Mesendoderm (in vitro differentiated cells): ENCODE data around the gene SH3BP5.
"Not testable (repeated sequence)": the region's sequence is repeated elsewhere in the genome, so short reads cannot be mapped to it uniquely, and the experiment has no call there.

Experiments
- DNase-seq: peaks from one replicate; pipeline ENCODE4 v3.0.0; 2013
- H2AK5ac ChIP-seq: 2 replicates; pipeline ENCODE4 v1.6.1; 2013; ENCODE audit warnings: low read length, inconsistent platforms
- H2BK120ac ChIP-seq: 2 replicates; pipeline ENCODE4 v1.6.1; 2013; ENCODE audit warnings: low read depth, mild to moderate bottlenecking, low read length, moderate library complexity, mixed read lengths
- H2BK15ac ChIP-seq: replicated peaks from 2 replicates; pipeline ENCODE4 v1.6.1; 2013; ENCODE audit warnings: low read depth, mild to moderate bottlenecking, moderate library complexity
- H2BK5ac ChIP-seq: 2 replicates; pipeline ENCODE4 v1.6.1; 2013; ENCODE audit warnings: low read length, inconsistent platforms
- H3K18ac ChIP-seq: 2 replicates; pipeline ENCODE4 v1.6.1; 2013; ENCODE audit warnings: mild to moderate bottlenecking, low read length, mixed read lengths
- H3K23ac ChIP-seq: one replicate; pipeline ENCODE4 v1.6.1; 2013; ENCODE audit warnings: low read length
- H3K27ac ChIP-seq: 2 replicates; pipeline ENCODE4 v1.5.1; 2013; ENCODE audit warnings: low read depth, mild to moderate bottlenecking, inconsistent platforms, low read length, moderate library complexity
- H3K27me3 ChIP-seq: 2 replicates; pipeline ENCODE4 v1.6.1; 2013; ENCODE audit warnings: low read length, control low read depth, mild to moderate bottlenecking, inconsistent platforms; ENCODE audit not compliant: insufficient read depth, poor library complexity
- H3K36me3 ChIP-seq: 2 replicates; pipeline ENCODE4 v1.6.1; 2013; ENCODE audit warnings: low read length, inconsistent platforms; ENCODE audit not compliant: control insufficient read depth, insufficient read depth
- H3K4ac ChIP-seq: one replicate; pipeline ENCODE4 v1.6.1; 2013; ENCODE audit warnings: low read depth, mild to moderate bottlenecking, low read length, moderate library complexity
- H3K4me1 ChIP-seq: 2 replicates; pipeline ENCODE4 v1.6.1; 2013; ENCODE audit warnings: low read depth, low read length, inconsistent platforms; ENCODE audit not compliant: control insufficient read depth
- H3K4me2 ChIP-seq: 2 replicates; pipeline ENCODE4 v1.6.1; 2013; ENCODE audit warnings: low read length
- H3K4me3 ChIP-seq: 2 replicates; pipeline ENCODE4 v1.5.1; 2013; ENCODE audit warnings: mild to moderate bottlenecking, low read length
- H3K56ac ChIP-seq: one replicate; pipeline ENCODE4 v1.6.1; 2013; ENCODE audit warnings: low read length
- H3K79me1 ChIP-seq: 2 replicates; pipeline ENCODE4 v1.6.1; 2013; ENCODE audit warnings: low read length, inconsistent platforms
- H3K79me2 ChIP-seq: 2 replicates; pipeline ENCODE4 v1.6.1; 2013; ENCODE audit warnings: mild to moderate bottlenecking, low read length; ENCODE audit not compliant: control insufficient read depth, insufficient read depth
- H3K9ac ChIP-seq: 2 replicates; pipeline ENCODE4 v1.6.1; 2013; ENCODE audit warnings: low read length, inconsistent platforms
- H4K5ac ChIP-seq: one replicate; pipeline ENCODE4 v1.6.1; 2013; ENCODE audit warnings: low read length
- H4K8ac ChIP-seq: one replicate; pipeline ENCODE4 v1.6.1; 2013; ENCODE audit warnings: low read depth, mild to moderate bottlenecking, control low read depth, low read length, moderate library complexity
- WGBS: extraction: QIAGEN DNeasy Blood & Tissue Kit; methylation state at CpG from one replicate; pipeline ENCODE4 v1.1.7; 2013; ENCODE audit warnings: low lambda C conversion rate, missing lambda C conversion rate; ENCODE audit not compliant: insufficient coverage; ENCODE audit errors: extremely low coverage; 5-methylcytosine and 5-hydroxymethylcytosine counted together

SH3BP5 gene

DNA sequence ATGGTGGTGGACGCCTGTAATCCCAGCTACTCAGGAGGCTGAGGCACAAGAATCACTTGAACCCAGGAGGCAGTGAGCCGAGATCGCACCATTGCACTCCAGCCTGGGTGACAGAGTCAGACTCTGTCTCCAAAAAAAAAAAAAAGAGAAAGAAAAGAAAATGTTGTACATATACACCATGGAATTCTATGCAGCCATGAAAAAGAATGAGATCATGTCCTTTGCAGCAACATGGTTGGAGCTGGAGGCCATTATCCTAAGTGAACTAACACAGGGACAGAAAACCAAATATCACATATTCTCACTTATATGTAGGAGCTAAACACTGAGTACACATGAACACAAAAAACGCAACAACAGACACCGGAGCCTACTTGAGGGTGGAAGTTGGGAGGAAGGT is 17.1 kb upstream of the SH3BP5 start:
- H2BK15ac ChIP-seq, H3K79me2 ChIP-seq, H2BK120ac ChIP-seq, H4K8ac ChIP-seq, H3K27ac ChIP-seq, H2BK5ac ChIP-seq, H3K23ac ChIP-seq, DNase-seq, H3K36me3 ChIP-seq, H3K27me3 ChIP-seq, H3K18ac ChIP-seq, H3K4me2 ChIP-seq, H3K56ac ChIP-seq, H3K79me1 ChIP-seq, H3K4me1 ChIP-seq, H4K5ac ChIP-seq, H3K9ac ChIP-seq, H3K4ac ChIP-seq, H3K4me3 ChIP-seq, H2AK5ac ChIP-seq: not testable (repeated sequence)
- no CpG with 5 or more reads among the region's 5 CpGs for WGBS

DNA sequence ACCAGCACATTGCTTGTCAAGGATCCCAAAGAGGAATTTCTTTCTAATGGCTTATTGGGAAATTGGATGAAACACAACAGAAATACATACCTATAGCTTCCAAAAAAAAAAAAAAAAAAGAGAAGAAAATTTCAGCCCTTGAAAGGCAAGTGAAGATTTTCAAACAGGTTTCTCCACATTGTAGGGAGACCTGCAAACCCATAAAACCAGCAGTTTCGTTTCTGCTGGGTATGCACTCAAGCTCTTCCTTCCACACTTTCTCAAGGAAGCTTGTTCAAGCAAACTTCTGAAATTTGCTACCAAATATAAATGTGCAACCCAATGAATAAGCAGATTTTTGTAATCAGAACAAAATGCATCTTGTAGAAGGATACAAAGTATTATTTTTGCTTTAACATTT is 15.9 kb upstream of the SH3BP5 start:
- Histone ChIP-seq H3K36me3 (no peaks in the 10 kb centered on the region), H3K79me1 (no peaks in the 10 kb centered on the region), H3K79me2 (no peaks in the 10 kb centered on the region), H3K4ac (no peak overlapping the region), H4K8ac (no peak overlapping the region), H3K4me2 (no peak overlapping the region), H3K18ac (no peak overlapping the region), H3K23ac (no peak overlapping the region), H3K4me1 (no peaks in the 10 kb centered on the region), H3K27me3 (no peaks in the 10 kb centered on the region), H2AK5ac (no peak overlapping the region), H3K4me3 (no peak overlapping the region), H2BK15ac (no peak overlapping the region), H2BK120ac (no peak overlapping the region), H3K27ac (no peak overlapping the region), H3K56ac (no peak overlapping the region), H2BK5ac (no peak overlapping the region), H4K5ac (no peak overlapping the region), H3K9ac (no peak overlapping the region)
- no CpG with 5 or more reads among the region's 1 CpG for WGBS
- no peak for DNase-seq

DNA sequence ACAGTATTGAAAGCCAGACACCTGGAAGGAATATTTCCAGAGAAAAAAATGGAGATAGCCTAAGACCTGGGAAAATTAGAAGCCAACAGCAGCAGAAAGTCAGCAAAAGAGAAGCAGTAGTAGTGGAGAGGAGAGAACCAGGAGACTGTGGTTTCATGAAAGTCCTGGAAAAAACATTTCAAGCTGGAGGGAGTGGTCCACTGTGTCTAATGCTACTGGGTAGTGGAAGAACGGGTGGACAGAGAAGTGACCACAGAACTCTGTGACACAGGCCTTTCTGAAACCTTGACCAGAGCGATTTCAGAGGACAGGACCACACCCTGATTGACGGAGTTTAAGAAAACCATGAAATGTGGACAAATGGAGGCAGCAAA is 15.3 kb upstream of the SH3BP5 start:
- H2BK120ac ChIP-seq = no peak overlapping the region
- no CpG with 5 or more reads among the region's 3 CpGs for WGBS
- no peak for DNase-seq
- no peaks in the 10 kb centered on the region for H3K79me2 ChIP-seq
- no peak overlapping the region for H2AK5ac ChIP-seq
- no peaks in the 10 kb centered on the region for H3K27me3 ChIP-seq
- no peak overlapping the region for H2BK5ac ChIP-seq
- H3K9ac ChIP-seq = no peak overlapping the region
- no peak overlapping the region for H4K5ac ChIP-seq
- no peaks in the 10 kb centered on the region for H3K79me1 ChIP-seq
- no peaks in the 10 kb centered on the region for H3K36me3 ChIP-seq
- no peak overlapping the region for H3K4me2 ChIP-seq
- H3K4me1 ChIP-seq = no peaks in the 10 kb centered on the region
- no peak overlapping the region for H3K18ac ChIP-seq
- no peak overlapping the region for H3K56ac ChIP-seq
- no peak overlapping the region for H4K8ac ChIP-seq
- H3K4ac ChIP-seq = no peak overlapping the region
- no peak overlapping the region for H2BK15ac ChIP-seq
- no peak overlapping the region for H3K4me3 ChIP-seq
- no peak overlapping the region for H3K27ac ChIP-seq
- no peak overlapping the region for H3K23ac ChIP-seq

DNA sequence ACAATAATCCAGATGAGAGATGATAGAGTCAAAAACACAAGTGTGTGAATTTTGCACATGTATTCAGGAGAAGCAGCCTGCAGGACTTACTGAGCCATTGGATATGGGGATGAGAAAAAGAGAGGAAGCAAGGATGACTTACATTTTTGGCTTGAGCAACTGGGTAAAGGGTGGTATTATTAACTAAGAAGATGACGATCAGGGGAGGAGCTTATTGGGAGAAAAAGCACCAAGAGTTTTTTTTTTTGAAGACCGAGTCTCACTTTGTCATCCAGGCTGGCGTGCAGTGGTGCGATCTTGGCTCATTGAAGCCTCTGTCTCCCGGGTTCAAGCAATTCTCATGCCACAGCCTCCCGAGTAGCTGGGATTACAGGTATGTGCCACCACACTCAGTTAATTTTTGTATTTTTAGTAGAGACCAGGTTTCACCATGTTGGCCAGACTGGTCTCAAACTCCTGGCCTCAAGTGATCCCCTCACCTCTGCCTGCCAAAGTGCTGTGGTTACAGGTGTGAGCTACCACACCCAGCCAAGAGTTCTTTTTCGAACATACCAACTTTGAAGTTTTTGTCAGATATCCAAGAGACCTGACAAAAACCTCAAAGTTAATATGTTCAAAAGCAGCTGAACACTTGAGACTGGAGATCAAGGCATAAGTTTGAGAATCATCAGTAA is 14.8 kb upstream of the SH3BP5 start:
- Histone ChIP-seq H3K79me2 (no peaks in the 10 kb centered on the region), H3K4me1 (no peaks in the 10 kb centered on the region), H3K4ac (no peak overlapping the region), H3K27me3 (no peaks in the 10 kb centered on the region), H2BK5ac (no peak overlapping the region), H2BK120ac (no peak overlapping the region), H3K4me3 (no peak overlapping the region), H3K4me2 (no peak overlapping the region), H3K56ac (no peak overlapping the region), H2AK5ac (no peak overlapping the region), H3K18ac (no peak overlapping the region), H4K5ac (no peak overlapping the region), H3K79me1 (no peaks in the 10 kb centered on the region), H2BK15ac (no peak overlapping the region), H3K36me3 (no peaks in the 10 kb centered on the region), H4K8ac (no peak overlapping the region), H3K27ac (no peak overlapping the region), H3K9ac (no peak overlapping the region), H3K23ac (no peak overlapping the region)
- DNase-seq = no peak
- no CpG with 5 or more reads among the region's 7 CpGs for WGBS

DNA sequence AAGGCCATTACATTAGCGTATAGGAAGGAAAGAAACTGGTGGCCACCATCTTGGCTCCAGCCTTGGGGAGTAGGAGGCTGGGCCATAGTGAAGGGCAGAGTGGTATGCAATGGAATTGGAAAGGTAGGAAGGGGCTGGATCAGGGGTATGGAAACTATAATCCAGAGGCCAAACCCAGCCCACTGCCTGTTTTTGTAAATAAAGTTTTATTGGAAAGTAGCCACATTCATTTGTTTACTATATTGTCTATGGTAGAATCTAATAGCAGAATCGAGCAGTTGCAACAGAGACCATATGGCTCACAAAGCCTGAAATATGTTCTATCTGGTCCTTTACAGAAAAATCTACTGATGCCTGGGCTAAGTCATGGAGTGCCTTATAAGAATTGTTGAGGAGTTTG is 14.1 kb upstream of the SH3BP5 start:
- H3K18ac ChIP-seq = no peak overlapping the region
- H3K4ac ChIP-seq = no peak overlapping the region
- H2AK5ac ChIP-seq = no peak overlapping the region
- no peak overlapping the region for H3K23ac ChIP-seq
- no peaks in the 10 kb centered on the region for H3K79me2 ChIP-seq
- no peak for DNase-seq
- no peaks in the 10 kb centered on the region for H3K27me3 ChIP-seq
- no peak overlapping the region for H2BK5ac ChIP-seq
- WGBS = no CpG with 5 or more reads among the region's 2 CpGs
- H3K4me3 ChIP-seq = no peak overlapping the region
- no peak overlapping the region for H3K56ac ChIP-seq
- H4K5ac ChIP-seq = no peak overlapping the region
- no peaks in the 10 kb centered on the region for H3K79me1 ChIP-seq
- no peaks in the 10 kb centered on the region for H3K4me1 ChIP-seq
- H3K36me3 ChIP-seq = no peaks in the 10 kb centered on the region
- H2BK120ac ChIP-seq = no peak overlapping the region
- H2BK15ac ChIP-seq = no peak overlapping the region
- no peak overlapping the region for H3K9ac ChIP-seq
- H4K8ac ChIP-seq = no peak overlapping the region
- H3K27ac ChIP-seq = no peak overlapping the region
- H3K4me2 ChIP-seq = no peak overlapping the region

DNA sequence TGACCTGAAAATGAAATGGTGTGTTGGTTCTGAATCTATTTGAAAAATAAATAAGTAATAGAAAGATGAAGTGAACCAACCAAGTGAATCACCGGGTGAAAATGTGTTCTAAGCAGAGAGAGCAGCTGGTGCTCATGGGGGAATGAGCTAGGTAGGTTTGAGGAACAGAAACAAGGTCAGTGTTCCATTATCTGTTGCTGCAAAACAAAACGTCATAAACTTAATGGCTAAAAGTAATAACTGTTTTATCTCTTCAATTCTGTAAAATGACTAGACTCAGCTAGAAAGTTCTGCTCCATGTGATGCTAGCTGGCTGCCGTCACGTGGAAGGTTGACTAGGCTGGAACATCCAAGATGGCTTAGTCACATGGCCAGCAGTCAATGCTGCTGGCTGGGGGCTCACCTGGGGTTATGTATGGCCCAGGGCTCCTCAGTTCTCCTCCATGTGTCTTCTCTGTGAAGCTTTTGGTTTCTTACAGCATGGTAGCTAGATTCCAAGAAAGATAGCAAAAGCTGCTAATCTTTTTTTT is 13.3 kb upstream of the SH3BP5 start:
- no peak overlapping the region for H3K56ac ChIP-seq
- H4K5ac ChIP-seq = no peak overlapping the region
- H3K4me1 ChIP-seq = no peaks in the 10 kb centered on the region
- no peak overlapping the region for H3K23ac ChIP-seq
- no peak overlapping the region for H3K18ac ChIP-seq
- H2BK15ac ChIP-seq = no peak overlapping the region
- H2AK5ac ChIP-seq = no peak overlapping the region
- H3K4me2 ChIP-seq = no peak overlapping the region
- no peak overlapping the region for H3K27ac ChIP-seq
- H2BK5ac ChIP-seq = no peak overlapping the region
- H3K4ac ChIP-seq = no peak overlapping the region
- H3K9ac ChIP-seq = no peak overlapping the region
- H3K4me3 ChIP-seq = no peak overlapping the region
- H3K79me1 ChIP-seq = no peaks in the 10 kb centered on the region
- H4K8ac ChIP-seq = no peak overlapping the region
- H2BK120ac ChIP-seq = no peak overlapping the region
- DNase-seq = no peak
- no peaks in the 10 kb centered on the region for H3K36me3 ChIP-seq
- H3K79me2 ChIP-seq = no peaks in the 10 kb centered on the region
- no peaks in the 10 kb centered on the region for H3K27me3 ChIP-seq
- no CpG with 5 or more reads among the region's 4 CpGs for WGBS
